ENCODE measurements around the gene CYP2C19. TPM values are rescaled to one million over a fixed set of nuclear protein-coding genes. Genes with fewer than 3 reads are reported as not detected.
"Not testable (repeated sequence)": the region's sequence is repeated elsewhere in the genome, so short reads cannot be mapped to it uniquely, and the experiment has no call there.

The CYP2C19 gene
- 6.3 TPM for total RNA-seq (ENCODE audit: insufficient read depth, low replicate concordance)

GRCh38 chr10:94762393-94762792 lies at the start of gene CYP2C19:
TSS of gene CYP2C19 (plus strand) at chr10:94762681. CDS start at chr10:94762706, 25 bp downstream.
- no peak for DNase-seq (ENCODE audit: low spot score)

- no peak for DNase-seq (ENCODE audit: low spot score)
Measured at GRCh38 chr10:94725871-94726270, 36.6 kb upstream of the CYP2C19 start.

- DNase-seq (ENCODE audit: low spot score), result no peak
Measured at GRCh38 chr10:94735197-94735596, 27.3 kb upstream of the CYP2C19 start.

- DNase-seq (ENCODE audit: low spot score), result no peak
Measured at GRCh38 chr10:94738588-94738987, 23.9 kb upstream of the CYP2C19 start.

- no peak for DNase-seq (ENCODE audit: low spot score)
Measured at GRCh38 chr10:94747137-94747536, 15.3 kb upstream of the CYP2C19 start.

GRCh38 chr10:94747838-94748237 lies 14.6 kb upstream of the CYP2C19 start:
- no peak for DNase-seq (ENCODE audit: low spot score)

GRCh38 chr10:94757916-94758315 lies 4.6 kb upstream of the CYP2C19 start:
- DNase-seq (ENCODE audit: low spot score), result no peak

- no peak for DNase-seq (ENCODE audit: low spot score)
Measured at GRCh38 chr10:94760586-94761178, 1.8 kb upstream of the CYP2C19 start.

GRCh38 chr10:94775425-94775824 lies 12.9 kb downstream of the CYP2C19 start:
- DNase-seq (ENCODE audit: low spot score), result not testable (repeated sequence)

- no peak for DNase-seq (ENCODE audit: low spot score)
Measured at GRCh38 chr10:94777886-94778458, 15.5 kb downstream of the CYP2C19 start.

- no peak for DNase-seq (ENCODE audit: low spot score)
Measured at GRCh38 chr10:94780844-94781243, 18.4 kb downstream of the CYP2C19 start.

- DNase-seq (ENCODE audit: low spot score), result no peak
Measured at GRCh38 chr10:94784256-94784655, 21.8 kb downstream of the CYP2C19 start.

- DNase-seq (ENCODE audit: low spot score), result no peak
Measured at GRCh38 chr10:94785211-94785610, 22.7 kb downstream of the CYP2C19 start.

- not testable (repeated sequence) for DNase-seq (ENCODE audit: low spot score)
Measured at GRCh38 chr10:94800551-94800950, 38.1 kb downstream of the CYP2C19 start.

GRCh38 chr10:94803307-94803706 lies 40.8 kb downstream of the CYP2C19 start:
- no peak for DNase-seq (ENCODE audit: low spot score)

GRCh38 chr10:94830025-94830424 lies 67.5 kb downstream of the CYP2C19 start:
- DNase-seq (ENCODE audit: low spot score), result not testable (repeated sequence)

GRCh38 chr10:94846204-94846603 lies 83.7 kb downstream of the CYP2C19 start:
- no peak for DNase-seq (ENCODE audit: low spot score)

GRCh38 chr10:94850766-94851165 lies 88.3 kb downstream of the CYP2C19 start:
- no peak for DNase-seq (ENCODE audit: low spot score)

- no peak for DNase-seq (ENCODE audit: low spot score)
Measured at GRCh38 chr10:94851263-94851662, 88.8 kb downstream of the CYP2C19 start.

GRCh38 chr10:94852438-94852837 lies 90.0 kb downstream of the CYP2C19 start:
- no peak for DNase-seq (ENCODE audit: low spot score)

GRCh38 chr10:94853065-94853464 lies 90.6 kb downstream of the CYP2C19 start:
- DNase-seq (ENCODE audit: low spot score), result no peak

- no peak for DNase-seq (ENCODE audit: low spot score)
Measured at GRCh38 chr10:94858005-94858404, 95.5 kb downstream of the CYP2C19 start.

GRCh38 chr10:94859086-94859485 lies 96.6 kb downstream of the CYP2C19 start:
- DNase-seq (ENCODE audit: low spot score), result no peak

GRCh38 chr10:94878649-94879048 lies 116.2 kb downstream of the CYP2C19 start:
- DNase-seq (ENCODE audit: low spot score), result no peak
